HG03280 (cell line): Measurements from ENCODE around the gene PPARG.

ENCODE experiments used
- ATAC-seq: cut with Tn5 transposase; IDR thresholded peaks from one replicate; pipeline ENCODE4 v1.9.1; 2021; ENCODE audit warnings: mild to moderate bottlenecking, moderate library complexity; ENCODE audit not compliant: unreplicated experiment

The PPARG gene

GRCh38 chr3:12408984-12409683 lies 120.3 kb downstream of the PPARG start:
- ATAC-seq = no peak

- ATAC-seq = no peak
Measured at GRCh38 chr3:12409684-12410596, 121.1 kb downstream of the PPARG start.

- no peak for ATAC-seq
Measured at GRCh38 chr3:12413721-12414255, 124.9 kb downstream of the PPARG start.

- ATAC-seq = no peak
Measured at GRCh38 chr3:12415014-12415680, 126.3 kb downstream of the PPARG start.

GRCh38 chr3:12416731-12417130 lies 127.9 kb downstream of the PPARG start:
- ATAC-seq = no peak

- no peak for ATAC-seq
Measured at GRCh38 chr3:12420393-12420792, 131.5 kb downstream of the PPARG start.

GRCh38 chr3:12421132-12421531 lies 132.3 kb downstream of the PPARG start:
- ATAC-seq = no peak

- ATAC-seq = no peak
Measured at GRCh38 chr3:12423131-12423530, 134.3 kb downstream of the PPARG start.

GRCh38 chr3:12423918-12424630 lies 135.2 kb downstream of the PPARG start:
- ATAC-seq = no peak

GRCh38 chr3:12424635-12425319 lies 135.9 kb downstream of the PPARG start:
- no peak for ATAC-seq

GRCh38 chr3:12425850-12426579 lies 137.1 kb downstream of the PPARG start:
- ATAC-seq = no peak

- ATAC-seq = no peak
Measured at GRCh38 chr3:12427551-12427950, 138.7 kb downstream of the PPARG start.

- no peak for ATAC-seq
Measured at GRCh38 chr3:12428126-12428525, 139.3 kb downstream of the PPARG start.

GRCh38 chr3:12430086-12430485 lies 141.2 kb downstream of the PPARG start:
- ATAC-seq = no peak

- ATAC-seq = no peak
Measured at GRCh38 chr3:12433823-12434222, 145.0 kb downstream of the PPARG start.

GRCh38 chr3:12436514-12437220 lies 147.8 kb downstream of the PPARG start:
- ATAC-seq = no peak

GRCh38 chr3:12437221-12437605 lies 148.3 kb downstream of the PPARG start:
- no peak for ATAC-seq

GRCh38 chr3:12437861-12438260 lies 149.0 kb downstream of the PPARG start:
- ATAC-seq = no peak

- ATAC-seq = no peak
Measured at GRCh38 chr3:12438318-12438717, 149.4 kb downstream of the PPARG start.
